SK-N-SH treated with all-trans-retinoic acid at 6 μM for 48 hours (cell line): Measurements from ENCODE around the gene MMEL1.

Experiments used
- TOX ChIP-seq: fragments of 250-450 bp; sonication (Bioruptor Pico); IDR thresholded peaks from 2 replicates; pipeline ENCODE4 v1.8.0; 2021; ENCODE audit warnings: mild to moderate bottlenecking, moderate library complexity, borderline replicate concordance
- TF ChIP-seq, protein P1 (sequence below): fragments of 250-450 bp; sonication (Bioruptor Pico); IDR thresholded peaks from 2 replicates; pipeline ENCODE4 v1.5.1; 2021; ENCODE audit warnings: mild to moderate bottlenecking, moderate library complexity
- TF ChIP-seq, protein P2 (sequence below): fragments of 250-450 bp; sonication (Bioruptor Pico); IDR thresholded peaks from 2 replicates; pipeline ENCODE4 v1.8.0; 2021; ENCODE audit warnings: low read depth, mild to moderate bottlenecking, moderate library complexity, borderline replicate concordance
- TF ChIP-seq, protein P3 (sequence below): fragments of 250-450 bp; sonication (Bioruptor Pico); IDR thresholded peaks from 2 replicates; pipeline ENCODE4 v1.5.1; 2020; ENCODE audit warnings: low read depth, mild to moderate bottlenecking, moderate library complexity

DNA sequence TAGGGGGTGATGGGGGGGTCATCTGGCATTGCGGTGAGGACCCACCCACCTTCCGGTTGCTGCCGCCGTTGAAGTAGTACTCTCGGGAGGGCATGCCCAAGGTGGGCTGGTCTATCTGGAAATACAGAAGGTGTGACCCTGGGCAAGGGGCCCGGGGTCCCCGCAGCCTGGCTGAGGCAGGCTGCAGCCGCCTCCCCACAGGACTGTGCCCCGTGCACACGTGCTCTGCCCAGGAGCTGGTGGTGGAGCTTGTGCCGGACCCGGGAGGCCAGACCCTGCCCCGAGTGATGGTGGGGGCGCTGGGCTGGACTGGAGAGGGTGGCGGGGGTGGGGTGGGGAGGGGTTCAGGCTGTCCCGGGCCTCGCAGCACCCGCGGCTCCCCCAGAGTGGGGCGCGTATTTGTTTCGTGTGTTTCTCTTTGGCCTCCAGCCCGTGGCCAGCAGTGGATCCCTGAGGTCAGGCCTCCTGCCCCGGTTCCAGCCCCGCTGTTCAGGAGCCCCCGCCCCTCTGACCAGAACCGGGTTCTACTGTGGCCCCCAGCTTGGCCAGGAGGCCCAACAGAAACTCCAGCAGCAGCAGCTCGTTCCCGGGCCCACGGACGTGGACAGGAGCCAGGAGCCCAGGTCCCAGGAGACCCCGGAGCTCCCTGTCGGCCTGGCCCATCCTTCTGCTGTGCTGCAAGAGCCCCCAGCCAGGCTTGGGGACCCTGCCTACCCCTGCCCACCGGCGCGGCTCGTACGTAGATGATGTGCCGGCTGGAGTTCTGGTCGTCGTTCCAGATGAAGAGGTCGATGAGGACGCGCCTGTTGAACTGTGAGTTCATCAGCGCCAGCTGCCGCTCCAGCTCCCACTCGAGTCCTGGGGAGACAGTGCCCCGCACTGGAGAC, 27.1 kb downstream of the MMEL1 start:
- TF ChIP-seq, protein P1, sequence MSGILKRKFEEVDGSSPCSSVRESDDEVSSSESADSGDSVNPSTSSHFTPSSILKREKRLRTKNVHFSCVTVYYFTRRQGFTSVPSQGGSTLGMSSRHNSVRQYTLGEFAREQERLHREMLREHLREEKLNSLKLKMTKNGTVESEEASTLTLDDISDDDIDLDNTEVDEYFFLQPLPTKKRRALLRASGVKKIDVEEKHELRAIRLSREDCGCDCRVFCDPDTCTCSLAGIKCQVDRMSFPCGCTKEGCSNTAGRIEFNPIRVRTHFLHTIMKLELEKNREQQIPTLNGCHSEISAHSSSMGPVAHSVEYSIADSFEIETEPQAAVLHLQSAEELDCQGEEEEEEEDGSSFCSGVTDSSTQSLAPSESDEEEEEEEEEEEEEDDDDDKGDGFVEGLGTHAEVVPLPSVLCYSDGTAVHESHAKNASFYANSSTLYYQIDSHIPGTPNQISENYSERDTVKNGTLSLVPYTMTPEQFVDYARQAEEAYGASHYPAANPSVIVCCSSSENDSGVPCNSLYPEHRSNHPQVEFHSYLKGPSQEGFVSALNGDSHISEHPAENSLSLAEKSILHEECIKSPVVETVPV (CRISPR knock-in tag): no peak
- TF ChIP-seq, protein P2, sequence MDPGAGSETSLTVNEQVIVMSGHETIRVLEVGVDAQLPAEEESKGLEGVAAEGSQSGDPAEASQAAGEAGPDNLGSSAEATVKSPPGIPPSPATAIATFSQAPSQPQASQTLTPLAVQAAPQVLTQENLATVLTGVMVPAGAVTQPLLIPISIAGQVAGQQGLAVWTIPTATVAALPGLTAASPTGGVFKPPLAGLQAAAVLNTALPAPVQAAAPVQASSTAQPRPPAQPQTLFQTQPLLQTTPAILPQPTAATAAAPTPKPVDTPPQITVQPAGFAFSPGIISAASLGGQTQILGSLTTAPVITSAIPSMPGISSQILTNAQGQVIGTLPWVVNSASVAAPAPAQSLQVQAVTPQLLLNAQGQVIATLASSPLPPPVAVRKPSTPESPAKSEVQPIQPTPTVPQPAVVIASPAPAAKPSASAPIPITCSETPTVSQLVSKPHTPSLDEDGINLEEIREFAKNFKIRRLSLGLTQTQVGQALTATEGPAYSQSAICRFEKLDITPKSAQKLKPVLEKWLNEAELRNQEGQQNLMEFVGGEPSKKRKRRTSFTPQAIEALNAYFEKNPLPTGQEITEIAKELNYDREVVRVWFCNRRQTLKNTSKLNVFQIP: no peak
- TF ChIP-seq TOX: no peak
- TF ChIP-seq, protein P3, sequence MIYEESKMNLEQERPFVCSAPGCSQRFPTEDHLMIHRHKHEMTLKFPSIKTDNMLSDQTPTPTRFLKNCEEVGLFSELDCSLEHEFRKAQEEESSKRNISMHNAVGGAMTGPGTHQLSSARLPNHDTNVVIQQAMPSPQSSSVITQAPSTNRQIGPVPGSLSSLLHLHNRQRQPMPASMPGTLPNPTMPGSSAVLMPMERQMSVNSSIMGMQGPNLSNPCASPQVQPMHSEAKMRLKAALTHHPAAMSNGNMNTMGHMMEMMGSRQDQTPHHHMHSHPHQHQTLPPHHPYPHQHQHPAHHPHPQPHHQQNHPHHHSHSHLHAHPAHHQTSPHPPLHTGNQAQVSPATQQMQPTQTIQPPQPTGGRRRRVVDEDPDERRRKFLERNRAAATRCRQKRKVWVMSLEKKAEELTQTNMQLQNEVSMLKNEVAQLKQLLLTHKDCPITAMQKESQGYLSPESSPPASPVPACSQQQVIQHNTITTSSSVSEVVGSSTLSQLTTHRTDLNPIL: no peak
